HG03520 (cell line): Measurements from ENCODE around the gene MIOX.

Experiments used
- ATAC-seq: cut with Tn5 transposase; IDR thresholded peaks from one replicate; pipeline ENCODE4 v1.9.1; 2021; ENCODE audit warnings: mild to moderate bottlenecking, moderate library complexity; ENCODE audit not compliant: unreplicated experiment

MIOX gene

GRCh38 chr22:50473088-50473487 lies 13.6 kb upstream of the MIOX start:
- no peak for ATAC-seq

DNA sequence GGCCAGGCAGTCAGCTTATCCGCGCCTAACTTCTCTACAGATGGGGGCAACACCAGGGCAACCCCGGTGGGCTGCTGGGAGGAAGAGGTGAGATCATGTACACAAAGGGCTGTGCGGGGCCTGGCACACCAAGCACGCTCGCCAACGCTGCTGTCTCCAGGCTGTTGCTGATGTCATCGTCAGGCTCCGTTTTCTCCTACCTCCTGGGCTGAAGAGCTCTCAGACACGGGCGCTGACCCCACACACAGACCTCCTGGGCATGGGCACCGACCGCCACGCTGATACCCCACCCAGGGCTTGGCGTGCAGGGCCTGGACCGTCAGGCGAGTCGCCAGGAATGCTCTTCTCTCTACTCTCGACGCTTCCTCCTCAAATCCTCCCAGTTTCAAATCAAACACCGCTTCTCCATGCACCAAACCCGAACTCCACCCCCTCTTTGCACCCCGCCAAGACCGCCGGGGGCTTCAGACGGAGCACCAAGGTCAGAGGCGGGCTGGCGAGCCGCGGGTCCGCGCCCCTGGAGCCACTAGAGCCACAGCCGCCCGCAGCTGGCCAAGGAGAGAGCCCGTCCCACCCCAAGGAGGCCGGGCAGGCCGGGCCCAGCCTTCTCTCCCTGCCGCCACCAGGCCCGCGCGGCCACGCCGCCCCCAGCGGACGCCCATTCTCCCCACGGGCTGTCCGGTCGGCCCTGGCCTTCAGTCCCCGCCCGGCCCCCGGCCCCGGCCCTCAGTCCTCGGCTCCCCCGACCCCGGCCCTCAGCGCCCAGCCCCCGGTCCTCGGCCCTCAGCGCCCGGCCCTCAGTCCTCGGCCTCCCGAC lies 12.6 kb upstream of the MIOX start:
- ATAC-seq: no peak

DNA sequence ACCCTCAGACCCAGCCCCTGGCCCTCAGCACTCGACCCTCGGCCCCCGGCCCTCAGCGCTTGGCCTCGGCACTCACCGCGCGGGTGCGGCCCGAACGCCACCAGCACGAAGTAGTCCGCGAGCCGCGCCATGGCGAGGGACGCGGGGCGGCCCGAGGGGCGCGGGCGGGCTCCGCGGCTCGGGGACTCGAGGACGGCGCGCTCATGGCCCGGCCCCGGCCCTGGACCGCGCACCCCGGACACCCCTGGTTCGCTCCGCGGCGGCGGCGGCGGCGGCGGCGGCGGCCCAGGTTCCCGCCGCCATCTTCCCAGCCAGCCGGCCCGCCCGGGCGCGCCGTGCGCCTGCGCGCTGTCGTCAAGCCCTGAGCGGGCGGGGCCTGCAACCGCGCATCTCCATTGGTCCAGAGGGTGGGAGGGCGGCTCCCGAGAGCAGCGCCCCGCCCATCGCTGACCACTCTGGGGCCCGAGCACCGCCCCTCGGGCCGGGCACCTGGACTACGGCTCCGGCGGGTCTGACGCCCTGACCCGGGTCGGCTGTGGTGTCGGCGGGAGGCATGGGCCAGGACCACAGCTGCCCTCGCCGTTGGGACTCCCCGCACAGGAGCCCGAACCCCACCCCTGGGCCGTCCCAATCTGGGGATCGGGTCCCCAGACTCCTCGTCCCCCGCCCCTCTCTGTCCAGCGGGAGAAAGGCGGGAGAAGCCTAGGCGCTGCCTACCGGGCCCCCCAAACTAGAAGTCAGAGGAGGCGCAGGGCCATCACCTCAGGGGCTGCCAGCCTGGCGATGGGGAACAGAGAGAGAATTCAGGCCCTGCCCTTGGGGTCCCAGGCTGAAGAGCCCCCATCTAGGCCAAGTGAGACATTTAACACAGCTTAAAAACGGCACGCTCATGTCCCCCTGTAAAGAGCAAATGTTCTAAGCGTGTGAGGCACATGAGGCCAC lies 11.7 kb upstream of the MIOX start, which contains the start of gene SBF1:
Gene SBF1 (minus strand): TSS at position 326 of the 942 bp plus-strand sequence. CDS start 195 bp downstream, at position 131.
- ATAC-seq: peak; percentile 72

DNA sequence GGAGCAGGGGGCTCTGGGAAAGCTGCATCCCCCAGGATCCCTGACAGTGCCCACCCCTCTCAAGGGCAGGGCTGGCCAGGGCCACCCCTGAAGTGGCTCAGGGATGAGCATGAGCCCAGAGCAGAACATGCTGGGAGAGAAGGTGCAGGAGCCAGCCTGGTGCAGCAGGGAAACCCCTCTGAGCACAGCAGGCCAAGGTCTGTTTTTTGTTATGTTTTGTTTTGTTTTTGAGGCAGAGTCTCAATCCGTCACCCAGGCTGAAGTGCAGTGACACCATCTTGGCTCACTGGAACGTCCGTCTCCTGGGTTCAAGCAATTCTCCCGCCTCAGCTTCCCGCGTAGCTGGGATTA lies 11.0 kb upstream of the MIOX start:
- ATAC-seq: no peak

DNA sequence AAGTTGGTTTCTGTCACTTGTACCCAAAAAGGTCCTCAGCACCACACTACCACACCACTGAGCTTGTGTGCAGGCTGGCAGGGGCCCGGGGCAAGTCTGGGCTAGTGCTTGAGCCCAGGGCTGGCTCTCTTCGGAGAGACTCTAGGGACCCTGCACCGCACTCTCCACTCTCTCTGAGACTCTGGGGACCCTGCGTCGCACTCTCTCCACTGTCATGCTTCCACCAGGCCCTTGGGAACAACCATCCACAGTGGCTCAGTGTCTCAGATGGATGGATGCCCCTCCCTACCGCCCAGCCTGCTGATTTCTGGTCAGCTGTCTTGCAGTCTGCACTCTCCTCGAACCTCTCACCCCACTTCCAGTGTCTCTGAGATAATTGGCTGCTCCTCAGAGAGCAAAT lies 9.8 kb upstream of the MIOX start:
- ATAC-seq: no peak

DNA sequence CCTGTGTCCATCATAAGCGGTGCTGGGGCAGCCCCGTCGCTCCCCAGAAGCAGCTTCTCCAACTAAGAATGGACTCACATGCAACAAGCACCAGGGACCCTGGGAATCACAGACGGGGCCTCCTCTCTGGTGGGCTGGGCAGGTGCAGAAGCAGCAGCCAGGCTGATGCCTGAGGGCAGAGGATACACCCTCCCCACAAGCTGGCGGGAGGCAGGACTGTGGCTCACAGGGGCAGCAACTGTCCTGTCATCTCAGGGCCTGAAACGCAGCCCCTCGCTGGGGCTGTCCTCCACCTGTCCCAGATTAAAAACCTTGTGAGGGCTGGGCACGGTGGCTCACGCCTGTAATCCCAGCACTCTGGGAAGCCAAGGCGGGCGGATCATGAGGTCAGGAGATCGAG lies 8.7 kb upstream of the MIOX start:
- ATAC-seq: no peak

DNA sequence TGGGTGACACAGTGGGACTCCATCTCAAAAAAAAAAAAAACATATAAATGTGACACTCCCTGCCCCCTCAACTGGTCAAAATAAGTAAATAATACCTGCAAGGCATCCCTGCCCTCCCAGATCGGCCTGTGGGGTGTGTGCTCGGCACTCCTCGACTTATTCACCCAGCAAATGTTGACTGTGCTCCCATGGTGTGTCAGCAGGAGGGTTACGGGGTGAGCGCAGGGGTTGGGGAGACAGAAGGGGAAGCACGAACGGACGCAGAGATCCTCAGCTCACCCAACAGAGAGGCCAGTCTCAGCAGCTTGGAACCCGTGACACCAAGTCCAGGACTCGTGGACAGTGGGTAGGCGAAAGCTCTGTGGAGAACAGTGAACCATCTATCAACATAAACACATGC lies 6.9 kb upstream of the MIOX start:
- no peak for ATAC-seq

DNA sequence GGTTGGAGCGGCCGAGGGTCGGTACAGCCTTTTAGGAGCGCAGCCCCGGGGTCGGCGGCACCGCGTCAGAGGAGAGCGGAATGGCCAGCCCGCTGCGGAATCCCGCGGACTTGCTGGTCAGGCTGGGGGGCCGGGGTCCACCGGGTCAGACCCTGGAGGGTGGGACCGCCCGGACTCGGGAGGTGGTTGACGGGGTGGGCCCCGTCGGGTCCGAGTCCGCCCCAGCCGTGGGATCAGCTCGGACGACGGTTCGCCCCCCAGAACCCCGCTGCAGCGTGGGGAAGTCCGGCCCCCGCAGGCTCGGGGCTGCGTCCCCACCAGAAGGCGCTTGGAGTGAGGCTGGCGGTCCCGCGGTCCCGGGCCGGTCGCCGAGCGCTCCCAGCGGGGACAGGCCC lies 5.6 kb upstream of the MIOX start:
- ATAC-seq: no peak

- no peak for ATAC-seq
Observed at GRCh38 chr22:50481440-50482106, 5.1 kb upstream of the MIOX start, which contains the start of gene ADM2. Gene ADM2 (plus strand): TSS chr22:50481543. CDS start chr22:50481848, 305 bp downstream.

DNA sequence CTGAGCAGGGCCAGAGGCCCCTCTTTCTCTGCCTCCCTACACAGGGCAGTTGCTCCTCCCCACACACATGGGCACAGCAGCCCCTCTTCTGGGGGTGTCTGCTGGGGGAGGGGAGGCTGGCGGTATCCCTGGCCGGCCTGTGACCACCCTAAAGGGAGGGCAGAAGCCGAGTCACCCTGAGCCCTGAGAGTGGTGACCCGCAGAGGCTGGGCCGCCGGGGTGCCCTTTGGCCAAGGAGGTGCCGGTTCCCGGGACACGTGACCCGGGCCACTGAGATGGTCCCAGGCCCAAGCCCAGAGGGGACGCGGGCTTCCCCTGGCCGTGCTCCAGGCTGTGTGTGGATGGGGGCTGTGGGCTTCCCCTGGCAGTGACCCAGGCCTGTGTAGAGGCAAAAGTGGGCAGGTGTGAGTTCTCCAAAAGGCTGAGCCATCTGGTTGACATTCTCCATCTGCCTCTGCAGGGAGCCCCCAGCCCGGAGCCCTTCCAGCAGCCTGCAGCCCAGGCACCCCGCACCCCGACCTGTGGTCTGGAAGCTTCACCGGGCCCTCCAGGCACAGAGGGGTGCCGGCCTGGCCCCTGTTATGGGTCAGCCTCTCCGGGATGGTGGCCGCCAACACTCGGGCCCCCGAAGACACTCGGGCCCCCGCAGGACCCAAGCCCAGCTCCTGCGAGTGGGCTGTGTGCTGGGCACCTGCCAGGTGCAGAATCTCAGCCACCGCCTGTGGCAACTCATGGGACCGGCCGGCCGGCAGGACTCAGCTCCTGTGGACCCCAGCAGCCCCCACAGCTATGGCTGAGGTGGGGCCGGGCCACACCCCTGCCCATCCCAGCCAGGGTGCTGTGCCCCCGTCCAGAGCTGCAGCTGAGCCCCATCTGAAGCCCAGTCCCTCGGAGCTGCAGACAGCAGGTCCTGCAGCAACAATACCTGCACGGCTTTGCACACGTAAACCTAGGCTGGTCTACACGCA lies 4.3 kb upstream of the MIOX start:
- no peak for ATAC-seq

DNA sequence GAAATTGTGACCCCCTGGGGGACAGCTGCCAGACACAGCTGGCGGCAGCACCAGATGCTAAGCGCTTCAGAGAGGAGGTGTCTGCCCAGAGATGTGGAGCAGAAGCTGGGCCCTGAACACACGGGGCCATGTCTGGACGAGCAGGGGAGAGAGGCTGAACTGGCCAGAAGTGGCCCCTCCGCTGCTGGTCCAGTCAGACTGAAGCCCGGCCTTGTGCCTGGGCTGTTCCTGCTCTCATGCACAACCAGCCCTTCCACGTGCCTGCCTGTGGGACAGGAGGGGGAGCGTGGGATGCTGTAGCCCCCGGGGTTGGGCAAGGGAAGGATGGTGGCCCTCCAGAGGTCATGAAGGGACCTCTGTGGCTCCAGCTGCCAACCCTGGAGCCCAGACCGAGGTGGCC lies 3.6 kb upstream of the MIOX start:
- no peak for ATAC-seq

GRCh38 chr22:50483556-50483955 lies 3.1 kb upstream of the MIOX start:
- no peak for ATAC-seq

DNA sequence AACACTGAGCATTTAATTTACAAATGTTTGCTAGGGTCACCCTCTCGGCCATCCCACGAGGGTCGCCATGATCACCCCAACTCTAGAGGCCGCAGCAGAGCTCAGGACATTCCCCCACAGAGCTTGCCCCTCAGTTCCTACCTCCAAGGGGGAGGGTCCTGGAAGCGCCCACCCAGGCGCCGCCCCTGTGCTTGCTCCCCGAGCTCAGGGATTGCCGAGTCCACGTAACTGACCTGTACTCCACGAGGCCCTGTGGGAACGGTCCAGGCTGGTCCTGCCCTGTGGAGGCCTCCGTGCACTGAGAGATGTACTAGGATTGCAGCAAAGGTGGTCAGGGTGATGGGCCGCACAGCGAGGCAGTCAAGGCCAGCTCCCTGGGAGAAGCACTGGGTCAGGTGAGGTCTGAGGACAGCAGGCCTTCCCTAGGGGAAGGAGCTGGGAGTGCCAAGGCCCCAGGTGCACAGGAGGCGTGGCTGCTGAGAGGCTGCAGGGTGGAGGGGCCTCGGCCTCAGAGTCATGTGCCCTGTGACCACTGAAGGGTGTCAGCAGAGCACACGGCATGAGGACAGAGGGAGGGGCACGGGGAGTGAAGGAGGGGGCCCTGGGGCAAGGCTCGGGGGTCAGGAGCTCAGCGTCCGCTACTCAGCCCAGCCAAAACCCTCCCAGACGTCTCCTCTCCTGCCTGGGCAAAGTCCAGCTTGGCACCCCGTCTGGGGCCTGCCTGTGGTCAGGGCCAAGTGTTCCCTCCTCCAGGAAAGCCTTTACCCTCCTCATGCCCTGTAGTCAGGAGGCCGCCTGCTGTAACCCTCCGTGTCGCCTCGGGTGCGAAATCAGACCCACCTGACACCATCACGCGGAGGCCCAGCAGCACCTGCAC lies 2.4 kb upstream of the MIOX start:
- no peak for ATAC-seq

GRCh38 chr22:50485221-50486131 lies 1.2 kb upstream of the MIOX start:
- no peak for ATAC-seq

- no peak for ATAC-seq
Observed at GRCh38 chr22:50487290-50488005, 789 bp downstream of the MIOX start.

DNA sequence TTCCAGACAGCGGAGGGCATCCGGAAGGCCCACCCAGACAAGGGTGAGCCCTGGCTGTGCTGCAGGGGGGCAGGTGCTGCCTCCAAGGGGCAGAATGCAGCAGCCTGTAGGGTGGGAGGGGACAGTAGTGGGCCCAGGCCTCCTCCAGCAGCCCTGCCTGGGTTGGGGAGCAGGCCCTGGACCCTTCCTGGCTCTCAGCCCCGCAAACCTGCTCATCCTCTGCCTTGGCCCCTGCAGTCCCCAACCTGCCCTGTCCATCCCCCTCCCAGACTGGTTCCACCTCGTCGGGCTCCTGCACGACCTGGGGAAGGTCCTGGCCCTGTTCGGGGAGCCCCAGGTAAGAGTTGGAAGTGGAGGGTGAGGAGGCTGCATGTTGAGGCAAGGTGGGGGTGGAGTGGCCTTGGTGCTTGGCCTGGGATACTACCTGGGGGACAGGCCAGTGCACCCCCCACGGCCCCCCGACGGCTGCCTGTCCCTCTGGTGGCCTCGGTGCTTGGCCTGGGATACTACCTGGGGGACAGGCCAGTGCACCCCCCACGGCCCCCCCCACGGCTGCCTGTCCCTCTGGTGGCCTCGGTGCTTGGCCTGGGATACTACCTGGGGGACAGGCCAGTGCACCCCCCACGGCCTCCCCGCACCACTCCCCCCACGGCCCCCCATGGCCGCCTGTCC lies 1.5 kb downstream of the MIOX start:
- no peak for ATAC-seq

DNA sequence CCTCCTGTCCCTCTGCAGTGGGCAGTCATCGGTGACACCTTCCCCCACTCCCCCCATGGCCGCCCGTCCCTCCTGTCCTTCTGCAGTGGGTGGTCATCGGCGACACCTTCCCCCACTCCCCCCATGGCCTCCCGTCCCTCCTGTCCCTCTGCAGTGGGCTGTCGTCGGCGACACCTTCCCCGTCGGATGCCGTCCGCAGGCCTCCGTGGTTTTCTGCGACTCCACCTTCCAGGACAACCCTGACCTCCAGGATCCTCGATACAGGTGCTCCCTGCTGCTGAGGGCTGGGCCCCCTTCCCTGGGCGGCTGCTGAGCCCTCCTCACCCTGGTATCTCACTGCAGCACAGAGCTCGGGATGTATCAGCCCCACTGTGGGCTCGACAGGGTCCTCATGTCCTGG lies 2.2 kb downstream of the MIOX start:
- ATAC-seq: no peak
